Duodenal mucosa (tissue), 2 donors: ENCODE results near the gene C1QTNF4.

ENCODE experiments used
- H3K27ac ChIP-seq: one replicate; pipeline ENCODE4 v1.7.0; 2013; ENCODE audit warnings: low read depth, low read length
- H3K27me3 ChIP-seq, 2 donors: one replicate each; pipeline ENCODE4 v1.7.0; 2013; ENCODE audit warnings: low read length in 2 of 2, control low read depth in 1 of 2; ENCODE audit not compliant: insufficient read depth in 2 of 2, control insufficient read depth in 1 of 2
- H3K36me3 ChIP-seq, 2 donors: one replicate each; pipeline ENCODE4 v1.7.0; 2013; ENCODE audit warnings: low read length in 2 of 2, control low read depth in 1 of 2; ENCODE audit not compliant: insufficient read depth in 2 of 2, control insufficient read depth in 1 of 2
- H3K4me1 ChIP-seq, 2 donors: one replicate each; pipeline ENCODE4 v1.7.0; 2013; ENCODE audit warnings: low read length in 2 of 2, control low read depth in 1 of 2; ENCODE audit not compliant: insufficient read depth in 2 of 2, control insufficient read depth in 1 of 2
- H3K4me3 ChIP-seq, 2 donors: one replicate each; pipeline ENCODE4 v1.7.0; 2013; ENCODE audit warnings: low read length in 2 of 2, low read depth in 1 of 2
- H3K9ac ChIP-seq, 2 donors: one replicate each; pipeline ENCODE4 v1.7.0; 2013; ENCODE audit warnings: low read length in 2 of 2, low read depth in 1 of 2
- H3K9me3 ChIP-seq, 2 donors: one replicate each; pipeline ENCODE4 v1.7.0; 2013; ENCODE audit warnings: low read length in 2 of 2, control low read depth in 1 of 2; ENCODE audit not compliant: control insufficient read depth in 1 of 2

Gene C1QTNF4

GRCh38 chr11:47617417-47617809, 23.2 kb upstream of the C1QTNF4 start:
- H3K36me3 ChIP-seq, result peaks cover 19 to 41% of the 10 kb centered on the region in 2 donors
- H3K27ac ChIP-seq, result no peak overlapping the region

GRCh38 chr11:47616726-47617416, 22.7 kb upstream of the C1QTNF4 start:
- no peak overlapping the region for H3K27ac ChIP-seq
- no peak overlapping the region for H3K9ac ChIP-seq
- H3K27me3 ChIP-seq, result no peaks in the 10 kb centered on the region
- peaks cover 14 to 35% of the 10 kb centered on the region in 2 donors for H3K36me3 ChIP-seq
- no peak overlapping the region for H3K4me3 ChIP-seq
- H3K4me1 ChIP-seq, result no peaks in the 10 kb centered on the region
- H3K9me3 ChIP-seq, result no peaks in the 10 kb centered on the region

More at GRCh38 chr11:47617417-47617809, 23.2 kb upstream of the C1QTNF4 start:
- H3K9ac ChIP-seq, result no peak overlapping the region
- no peaks in the 10 kb centered on the region for H3K4me1 ChIP-seq
- no peaks in the 10 kb centered on the region for H3K27me3 ChIP-seq
- H3K9me3 ChIP-seq, result no peaks in the 10 kb centered on the region
- no peak overlapping the region for H3K4me3 ChIP-seq

- Histone ChIP-seq H3K9ac (no peak overlapping the region), H3K9me3 (no peaks in the 10 kb centered on the region), H3K36me3 (peaks cover 12 to 19% of the 10 kb centered on the region in 2 donors), H3K4me3 (no peak overlapping the region), H3K4me1 (no peaks in the 10 kb centered on the region), H3K27ac (no peak overlapping the region), H3K27me3 (no peaks in the 10 kb centered on the region)
Measured at GRCh38 chr11:47615249-47615648, 21.0 kb upstream of the C1QTNF4 start.

GRCh38 chr11:47611348-47611794, 17.2 kb upstream of the C1QTNF4 start:
- Histone ChIP-seq H3K27me3 (no peaks in the 10 kb centered on the region), H3K36me3 (no peaks in the 10 kb centered on the region), H3K27ac (no peak overlapping the region), H3K9me3 (no peaks in the 10 kb centered on the region), H3K9ac (no peak overlapping the region), H3K4me3 (no peak overlapping the region), H3K4me1 (no peaks in the 10 kb centered on the region)

- H3K4me3 ChIP-seq, result no peak overlapping the region
- no peak overlapping the region for H3K27ac ChIP-seq
- no peaks in the 10 kb centered on the region for H3K4me1 ChIP-seq
- H3K9ac ChIP-seq, result no peak overlapping the region
- no peaks in the 10 kb centered on the region for H3K36me3 ChIP-seq
- no peaks in the 10 kb centered on the region for H3K27me3 ChIP-seq
- no peaks in the 10 kb centered on the region for H3K9me3 ChIP-seq
Measured at GRCh38 chr11:47609675-47610074, 15.5 kb upstream of the C1QTNF4 start.

- Histone ChIP-seq H3K27me3 (no peaks in the 10 kb centered on the region), H3K36me3 (no peaks in the 10 kb centered on the region), H3K4me1 (no peaks in the 10 kb centered on the region), H3K9ac (no peak overlapping the region), H3K27ac (no peak overlapping the region), H3K9me3 (no peaks in the 10 kb centered on the region), H3K4me3 (no peak overlapping the region)
Measured at GRCh38 chr11:47607380-47607779, 13.2 kb upstream of the C1QTNF4 start.

- no peaks in the 10 kb centered on the region for H3K4me1 ChIP-seq
- H3K36me3 ChIP-seq, result no peaks in the 10 kb centered on the region
- H3K4me3 ChIP-seq, result no peak overlapping the region
- H3K27ac ChIP-seq, result no peak overlapping the region
- no peaks in the 10 kb centered on the region for H3K9me3 ChIP-seq
- H3K9ac ChIP-seq, result no peak overlapping the region
- no peaks in the 10 kb centered on the region for H3K27me3 ChIP-seq
Measured at GRCh38 chr11:47606731-47607130, 12.5 kb upstream of the C1QTNF4 start.

GRCh38 chr11:47605921-47606320, 11.7 kb upstream of the C1QTNF4 start:
- Histone ChIP-seq H3K36me3 (no peaks in the 10 kb centered on the region), H3K9ac (no peak overlapping the region), H3K27ac (no peak overlapping the region), H3K4me3 (no peak overlapping the region), H3K27me3 (no peaks in the 10 kb centered on the region), H3K4me1 (no peaks in the 10 kb centered on the region), H3K9me3 (no peaks in the 10 kb centered on the region)

- H3K9me3 ChIP-seq, result no peaks in the 10 kb centered on the region
- H3K36me3 ChIP-seq, result no peaks in the 10 kb centered on the region
- no peak overlapping the region for H3K9ac ChIP-seq
- H3K4me1 ChIP-seq, result no peaks in the 10 kb centered on the region
- no peak overlapping the region for H3K4me3 ChIP-seq
- H3K27ac ChIP-seq, result no peak overlapping the region
- no peaks in the 10 kb centered on the region for H3K27me3 ChIP-seq
Measured at GRCh38 chr11:47603295-47603694, 9.1 kb upstream of the C1QTNF4 start.

- Histone ChIP-seq H3K9me3 (no peaks in the 10 kb centered on the region), H3K27me3 (peaks cover 4 to 11% of the 10 kb centered on the region in 2 donors), H3K4me3 (no peak overlapping the region), H3K9ac (no peak overlapping the region), H3K4me1 (no peaks in the 10 kb centered on the region), H3K36me3 (no peaks in the 10 kb centered on the region), H3K27ac (no peak overlapping the region)
Measured at GRCh38 chr11:47599902-47600301, 5.7 kb upstream of the C1QTNF4 start.
